Activated CD4-positive, alpha-beta T cell treated with anti-CD3 and anti-CD28 coated beads, Interleukin-10, Interleukin-2, amounts not matched to agents 100 ng/mL and 50 ng/mL, durations not matched to agents 16 hours and 8 hours (primary cell): ENCODE data around the gene ATG7.
"Not testable (repeated sequence)": the region's sequence is repeated elsewhere in the genome, so short reads cannot be mapped to it uniquely, and the experiment has no call there.

ENCODE experiments used
- DNase-seq: peaks from one replicate; pipeline ENCODE4 v3.0.0-alpha.2; 2020

The ATG7 gene

DNA sequence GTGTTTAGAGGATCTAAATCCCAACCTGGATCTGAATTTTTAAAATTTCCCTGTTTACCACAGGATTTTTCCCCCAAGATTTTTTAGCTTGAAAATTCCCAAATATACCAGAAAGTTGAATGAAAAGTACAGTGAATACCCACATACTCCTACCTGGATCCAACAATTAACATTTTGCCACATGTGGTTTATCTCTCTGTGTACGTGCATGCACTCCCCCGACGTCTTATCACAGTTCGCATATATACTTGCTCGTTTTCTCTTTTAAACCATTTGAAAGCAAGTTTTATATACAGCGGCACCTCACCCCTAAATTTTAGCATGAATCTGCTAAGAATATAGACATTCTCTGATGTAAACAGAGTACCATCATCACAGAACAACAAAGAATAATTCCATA is 165.3 kb downstream of the ATG7 start:
- DNase-seq, result no peak

DNA sequence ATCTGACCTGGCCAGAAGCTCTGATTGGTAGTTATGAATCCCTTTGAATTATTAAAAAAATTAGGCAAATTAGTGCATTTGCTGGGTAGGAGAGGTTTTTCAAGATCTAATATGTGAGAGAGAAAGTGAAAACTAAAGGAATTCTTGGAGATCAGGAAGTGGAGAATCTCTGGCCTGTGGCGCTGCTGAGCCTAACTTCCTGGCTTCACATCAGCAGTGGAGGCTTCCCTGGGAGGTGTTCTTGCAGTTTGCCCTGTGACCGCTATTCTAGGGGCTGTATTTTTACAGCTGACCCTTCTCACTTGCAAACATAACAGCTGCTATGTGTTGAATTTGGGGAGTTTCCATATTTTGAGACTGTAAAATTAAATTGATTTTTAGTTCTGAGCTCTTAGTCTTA is 166.4 kb downstream of the ATG7 start:
- DNase-seq, result no peak

DNA sequence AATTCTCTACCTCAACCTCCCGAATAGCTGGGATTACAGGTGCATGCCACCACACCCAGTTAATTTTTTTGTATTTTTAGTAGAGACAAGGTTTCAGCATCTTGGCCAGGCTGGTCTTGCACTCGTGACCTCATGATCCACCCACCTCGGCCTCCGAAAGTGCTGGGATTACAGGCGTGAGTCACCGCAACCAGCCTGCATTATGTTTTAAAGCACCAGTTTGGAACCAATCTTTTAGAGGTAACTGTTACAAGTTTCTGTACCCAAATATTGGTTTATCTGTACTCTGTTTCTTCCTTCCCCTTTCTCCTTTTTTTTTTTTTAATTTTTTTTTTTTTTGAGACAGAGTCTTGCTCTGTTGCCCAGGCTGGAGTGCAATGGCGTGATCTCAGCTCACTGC is 169.1 kb downstream of the ATG7 start:
- DNase-seq, result not testable (repeated sequence)

DNA sequence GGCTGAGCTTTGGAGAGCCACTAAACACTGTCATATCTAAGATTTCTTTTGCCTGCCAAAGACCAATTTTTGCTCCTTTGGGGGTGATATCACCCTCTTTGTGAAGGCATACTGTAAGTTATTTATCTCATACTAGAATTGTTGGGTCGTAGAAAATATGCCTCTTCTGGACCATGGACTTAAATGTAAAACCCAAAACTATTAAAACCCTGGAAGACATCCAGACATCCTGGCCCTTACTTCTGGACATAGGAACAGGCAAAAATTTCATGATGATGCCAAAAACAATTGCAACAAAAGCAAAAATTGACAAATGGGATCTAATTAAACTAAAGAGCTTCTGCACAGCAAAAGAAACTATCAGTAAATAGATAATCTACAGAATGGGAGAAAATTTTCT is 172.2 kb downstream of the ATG7 start:
- DNase-seq, result no peak

DNA sequence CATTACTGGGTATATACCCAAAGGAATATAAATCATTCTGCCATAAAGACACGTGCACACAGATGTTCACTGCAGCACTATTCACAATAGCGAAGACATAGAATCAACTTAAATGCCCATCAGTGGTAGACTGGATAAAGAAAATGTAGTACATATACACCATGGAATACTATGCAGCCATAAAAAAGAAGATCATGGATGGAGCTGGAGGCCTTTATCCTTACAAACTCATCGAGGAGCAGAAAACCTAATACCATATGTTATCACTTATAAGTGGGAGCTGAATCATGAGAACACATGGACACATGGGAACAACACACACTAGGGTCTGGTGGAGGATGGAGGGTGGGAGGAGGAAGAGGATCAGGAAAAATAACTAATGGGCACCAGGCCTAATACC is 173.0 kb downstream of the ATG7 start:
- DNase-seq, result not testable (repeated sequence)

DNA sequence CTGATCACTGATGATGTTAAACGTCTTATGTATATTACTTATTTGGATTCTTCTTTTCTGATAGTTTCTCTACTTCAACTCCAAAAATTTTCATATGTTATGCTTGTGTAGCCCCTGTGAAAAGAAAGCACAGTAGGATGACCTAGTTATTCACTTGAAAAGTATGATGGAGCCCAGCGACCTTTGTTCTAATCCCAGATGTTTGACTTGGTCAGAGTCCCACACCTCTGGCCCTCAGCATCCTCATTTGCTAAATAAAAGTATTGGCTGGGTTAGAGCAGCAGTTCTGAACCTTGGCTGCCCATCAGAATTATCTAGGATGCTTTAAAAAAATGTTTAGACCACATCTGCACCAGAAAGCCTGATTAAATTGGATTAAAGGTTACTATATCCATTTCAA is 173.7 kb downstream of the ATG7 start:
- no peak for DNase-seq

DNA sequence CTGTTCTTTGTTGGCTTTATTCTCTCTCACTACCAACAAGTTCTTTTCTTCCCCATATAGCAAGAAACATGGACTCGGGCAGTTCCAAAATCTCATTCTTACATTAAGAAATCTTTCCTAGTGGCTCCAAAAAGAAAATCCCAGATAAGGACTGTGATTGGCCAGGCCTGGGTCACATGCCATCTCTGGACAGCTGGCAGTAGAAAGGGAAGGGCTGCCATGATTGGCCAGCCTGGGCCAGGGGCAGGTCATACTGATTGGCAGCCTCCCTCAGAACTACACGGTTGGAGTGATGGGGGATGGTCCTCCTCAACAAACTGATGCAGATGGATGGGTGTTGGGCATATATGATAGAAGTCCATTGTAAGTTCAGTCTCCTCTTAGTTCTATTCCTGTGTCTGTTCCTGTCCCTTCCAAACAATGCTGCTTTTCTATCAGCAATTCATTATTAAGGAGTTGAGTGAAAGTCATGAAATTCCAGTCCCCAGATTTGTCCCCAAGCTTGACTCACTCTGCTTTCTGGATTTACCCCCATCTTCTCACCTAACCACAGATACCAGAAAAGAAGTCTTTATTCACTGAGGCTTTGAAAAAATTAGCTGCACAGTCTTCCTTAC is 175.5 kb downstream of the ATG7 start:
- DNase-seq, result no peak

DNA sequence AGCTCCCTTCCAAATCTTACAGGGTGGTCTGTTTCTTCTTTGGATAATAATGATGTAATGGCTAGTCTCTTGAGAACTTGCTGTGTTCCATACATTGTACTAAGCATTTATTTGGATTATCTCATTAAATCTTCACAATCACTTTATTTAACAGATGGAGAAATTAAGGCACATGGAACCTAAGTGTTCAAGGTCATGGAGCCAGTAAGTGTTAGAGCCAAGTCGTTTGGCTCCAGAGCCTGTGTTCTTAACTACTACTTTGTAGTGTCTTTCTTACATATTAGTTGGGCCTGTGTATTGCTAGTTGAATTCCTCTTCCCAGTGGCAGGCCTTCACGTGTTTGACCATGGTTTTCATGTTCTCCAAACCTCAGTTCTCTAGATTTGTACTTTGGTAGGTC is 177.8 kb downstream of the ATG7 start:
- no peak for DNase-seq

DNA sequence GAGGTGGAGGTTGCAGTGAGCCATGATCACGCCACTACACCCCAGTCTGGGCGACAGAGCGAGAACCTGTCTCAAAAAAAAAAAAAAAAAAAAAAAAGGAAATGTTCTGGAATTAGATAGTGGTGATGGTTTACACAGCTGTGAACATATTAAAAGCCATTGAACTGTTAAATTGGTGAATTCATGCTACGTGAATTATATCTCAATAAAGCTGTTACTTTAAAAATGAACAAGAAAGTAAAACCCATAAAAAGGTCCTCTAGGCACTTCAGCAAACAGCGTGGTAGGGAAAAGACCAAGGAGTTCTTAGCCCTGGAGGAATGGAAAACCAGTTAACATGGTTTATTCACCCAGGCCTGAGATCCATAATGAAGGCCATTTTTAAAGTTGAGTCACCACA is 180.1 kb downstream of the ATG7 start:
- DNase-seq, result no peak

DNA sequence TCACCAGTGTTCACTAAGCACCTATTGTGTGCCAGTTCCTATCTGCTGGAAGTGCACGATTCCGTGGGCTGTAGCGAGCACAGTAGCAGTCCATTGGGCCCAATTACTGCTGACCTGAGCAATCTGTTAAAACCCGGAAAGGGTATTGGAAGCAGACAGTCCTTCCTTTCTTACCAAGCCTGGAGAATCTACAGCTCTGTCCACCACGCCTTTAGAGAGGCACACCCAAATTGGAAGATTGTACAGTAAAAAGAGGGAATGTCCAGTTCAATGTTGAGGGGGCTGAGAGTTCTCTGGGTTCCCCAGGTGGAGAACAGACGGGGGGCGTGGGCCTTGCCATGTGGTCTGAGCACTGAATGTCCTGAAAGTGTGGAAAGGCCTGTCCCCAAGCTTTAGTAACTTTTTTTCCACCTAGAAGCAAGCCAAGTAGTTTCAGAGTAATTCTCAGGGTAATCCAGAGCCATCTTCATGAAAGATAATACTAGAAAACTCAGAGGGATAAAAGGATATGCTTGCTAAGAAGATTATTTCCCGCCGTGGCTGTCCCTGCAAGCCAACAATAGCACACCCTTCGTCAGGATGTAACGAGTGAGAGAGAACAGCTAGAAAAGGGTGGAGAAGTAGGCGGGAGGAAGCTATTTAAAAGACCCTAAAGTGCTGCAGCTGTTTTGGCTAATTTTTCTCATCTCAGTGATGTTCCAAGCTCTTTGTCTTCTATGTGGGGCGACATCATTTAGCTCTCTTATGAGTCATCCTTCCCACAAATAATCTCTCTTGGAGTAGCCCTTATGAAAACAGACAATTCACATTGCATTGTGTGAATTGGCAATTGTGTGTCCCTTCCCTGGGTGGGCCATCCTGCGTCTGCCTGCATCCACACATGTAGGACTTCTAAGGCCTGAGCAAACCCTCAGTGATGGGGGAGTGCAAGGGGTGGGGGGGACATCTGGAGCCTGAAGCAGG is 181.0 kb downstream of the ATG7 start:
- no peak for DNase-seq

DNA sequence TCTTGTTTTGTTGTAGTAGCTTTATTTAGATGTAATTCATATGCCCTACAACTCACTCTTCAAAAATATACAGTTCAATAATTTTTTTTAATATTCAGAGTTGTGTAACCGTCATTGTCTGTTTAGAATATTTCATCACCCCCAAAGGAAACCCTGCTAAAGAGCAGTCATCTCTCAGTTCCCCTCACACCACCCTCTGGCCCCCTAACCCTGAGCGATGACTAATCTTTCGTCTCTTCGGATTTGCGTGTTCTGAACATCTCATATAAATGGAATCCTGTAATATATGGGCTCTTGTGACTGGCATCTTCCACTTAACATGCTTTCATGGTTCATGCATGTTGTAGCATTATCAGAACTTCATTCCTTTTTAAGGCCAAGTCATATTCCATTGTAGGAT is 183.8 kb downstream of the ATG7 start:
- no peak for DNase-seq

DNA sequence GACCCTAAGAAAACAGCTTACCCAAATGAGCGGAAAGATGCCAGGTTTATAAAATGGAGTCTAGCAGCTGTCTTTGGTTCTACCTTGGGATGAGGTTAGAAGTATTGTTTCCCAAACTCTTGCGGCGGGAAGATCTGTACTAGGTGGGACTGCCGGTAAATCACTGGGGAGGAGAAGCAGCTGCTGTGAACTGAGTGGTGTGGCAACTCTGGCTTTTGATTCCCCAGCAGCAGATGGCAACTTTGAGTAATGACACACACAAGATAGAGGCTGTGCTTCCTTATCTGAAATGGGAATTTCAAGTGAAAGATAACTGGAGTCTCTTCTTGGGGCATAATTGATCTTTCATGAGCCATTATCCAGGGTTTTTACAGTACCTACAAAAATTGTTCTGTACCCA is 184.9 kb downstream of the ATG7 start:
- no peak for DNase-seq

DNA sequence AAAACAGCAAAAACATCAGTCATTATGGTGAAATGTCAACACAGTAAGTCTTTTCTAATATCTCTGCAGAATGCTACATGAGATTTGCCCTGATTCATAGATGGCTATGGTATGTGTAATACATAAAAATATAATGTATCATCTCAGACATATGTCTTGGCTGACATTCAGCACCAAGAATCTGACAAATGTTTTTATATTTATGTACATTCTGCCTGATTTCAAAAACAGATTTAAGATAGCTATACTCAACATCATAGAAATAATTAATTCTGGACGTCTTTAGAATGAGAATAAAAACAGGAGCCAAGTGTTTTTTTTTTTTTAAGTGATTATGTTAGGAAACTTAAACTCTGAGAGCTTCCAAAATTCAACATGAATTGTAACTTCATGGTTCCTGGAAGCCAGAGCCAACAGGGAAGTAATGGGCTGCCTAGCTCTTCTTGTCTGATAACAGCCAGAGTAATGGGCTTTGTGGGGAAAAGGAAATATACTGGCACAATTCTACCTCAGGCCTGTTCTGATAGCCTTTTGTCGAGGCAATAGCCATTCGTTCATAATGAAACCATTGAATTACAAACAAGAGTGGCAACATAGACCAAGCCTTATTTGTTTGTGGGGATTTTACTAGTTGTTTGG is 187.1 kb downstream of the ATG7 start:
- DNase-seq, result no peak

DNA sequence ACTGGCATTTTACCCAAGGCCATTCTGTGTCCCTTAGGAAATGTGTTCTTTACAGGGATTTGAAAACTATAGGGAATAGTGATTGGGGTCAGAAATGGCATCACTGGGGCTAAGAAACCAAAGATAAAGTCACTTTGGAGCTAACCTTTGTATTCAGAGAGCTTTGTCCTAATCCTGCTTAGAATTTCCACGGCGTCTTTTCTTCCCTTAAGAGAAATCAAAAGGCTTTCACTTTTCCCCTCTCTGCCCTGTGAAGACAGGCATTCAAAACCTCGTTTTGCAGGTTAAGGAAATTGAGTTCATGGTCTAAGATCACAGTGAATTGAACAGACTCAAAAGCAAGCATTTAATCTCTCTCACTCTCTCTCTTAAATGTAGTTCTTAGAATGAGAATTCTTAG is 189.0 kb downstream of the ATG7 start:
- DNase-seq, result no peak

DNA sequence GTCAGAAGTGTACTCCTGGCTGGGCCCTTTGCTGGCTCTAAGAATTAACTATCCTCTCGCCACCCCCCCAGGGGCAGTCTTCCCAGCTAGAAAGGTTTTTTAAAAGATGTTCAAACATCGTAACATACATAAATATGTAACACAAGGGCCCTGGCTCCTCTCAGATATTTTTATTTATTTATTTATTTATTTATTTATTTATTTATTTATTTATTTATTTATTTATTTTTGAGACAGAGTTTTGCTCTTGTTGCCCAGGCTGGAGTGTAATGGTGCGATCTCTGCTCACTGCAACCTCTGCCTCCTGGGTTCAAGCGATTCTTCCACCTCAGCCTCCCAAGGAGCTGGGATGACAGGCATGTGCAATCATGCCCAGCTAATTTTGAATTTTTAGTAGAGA is 190.5 kb downstream of the ATG7 start:
- DNase-seq, result not testable (repeated sequence)

DNA sequence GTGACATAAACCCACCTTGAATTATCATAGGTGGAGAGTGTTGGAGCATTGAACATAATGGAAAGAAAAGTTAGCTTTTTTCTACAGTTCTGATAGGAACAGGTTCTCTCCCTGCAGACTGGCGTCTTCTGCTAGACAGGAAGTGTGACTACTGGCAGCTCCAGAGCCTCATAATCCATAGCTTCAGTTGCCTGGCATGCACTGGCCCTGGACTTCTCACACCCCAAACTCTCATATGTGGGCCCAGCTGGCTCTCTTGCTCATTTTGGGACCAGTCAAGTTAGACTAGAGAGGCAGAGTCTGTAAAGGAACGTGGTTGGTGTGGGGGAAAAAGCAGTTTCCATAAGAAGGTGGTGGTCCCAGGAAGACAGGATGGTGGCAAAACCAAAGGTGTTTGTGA is 191.4 kb downstream of the ATG7 start:
- DNase-seq, result no peak

DNA sequence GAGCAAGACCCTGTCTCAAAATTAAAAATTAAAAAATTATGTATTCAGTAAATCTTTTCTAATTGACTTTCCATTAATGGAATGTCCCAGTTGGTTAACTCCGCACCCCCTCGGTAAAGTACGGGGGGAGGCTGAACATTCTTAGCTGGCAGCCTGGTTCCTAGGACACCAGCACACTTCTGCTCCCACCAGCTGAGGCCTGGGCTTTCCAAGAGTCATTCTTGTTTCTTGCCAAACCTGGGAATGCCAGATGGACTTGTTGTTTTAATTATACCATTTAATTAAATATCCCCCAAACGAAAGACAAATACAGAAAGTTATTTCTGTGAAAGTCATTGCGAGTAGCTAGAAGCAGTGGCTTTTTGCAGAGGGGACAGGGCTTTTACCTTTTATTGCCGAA is 192.2 kb downstream of the ATG7 start:
- no peak for DNase-seq

DNA sequence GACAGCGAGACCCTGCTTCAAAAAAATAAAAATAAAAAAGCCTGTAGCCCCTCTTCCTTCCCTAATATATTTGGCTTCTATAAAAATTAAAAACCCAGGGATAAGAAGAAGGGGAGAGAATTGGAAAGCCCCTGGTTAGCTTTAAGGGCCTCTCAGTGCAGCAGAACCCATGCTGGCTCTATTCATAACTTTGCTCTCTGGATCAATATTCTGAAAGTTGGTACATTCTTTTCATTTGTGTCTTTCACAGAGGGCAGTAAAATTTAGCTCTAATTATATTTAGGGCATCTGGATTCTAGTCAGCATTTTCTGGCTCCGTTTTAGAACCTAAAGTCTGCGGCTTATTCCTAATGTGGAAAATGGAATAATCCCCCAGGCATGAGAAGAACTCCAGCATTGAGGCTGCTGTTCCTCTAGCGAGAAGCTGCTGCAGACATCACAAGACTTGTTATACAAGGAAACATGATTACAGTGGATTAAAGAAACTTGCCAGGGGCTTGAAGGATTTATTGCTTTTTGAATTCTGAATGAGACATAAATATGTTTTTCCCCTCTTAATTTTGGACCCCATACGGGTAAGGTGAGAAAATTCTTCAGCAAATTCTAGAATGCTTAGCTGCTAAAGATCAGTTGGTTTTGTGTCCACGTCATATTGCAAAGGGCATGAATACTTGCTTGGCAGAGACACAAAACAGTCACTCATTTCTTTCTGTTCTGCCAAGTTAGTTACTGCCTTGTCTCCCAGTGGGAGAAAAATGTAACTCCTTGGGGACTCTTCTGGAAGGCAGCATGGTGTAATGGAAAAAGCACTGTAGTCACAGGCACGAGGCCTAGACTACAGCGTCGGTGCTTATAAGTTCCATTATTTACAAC is 193.8 kb downstream of the ATG7 start:
- DNase-seq, result no peak

DNA sequence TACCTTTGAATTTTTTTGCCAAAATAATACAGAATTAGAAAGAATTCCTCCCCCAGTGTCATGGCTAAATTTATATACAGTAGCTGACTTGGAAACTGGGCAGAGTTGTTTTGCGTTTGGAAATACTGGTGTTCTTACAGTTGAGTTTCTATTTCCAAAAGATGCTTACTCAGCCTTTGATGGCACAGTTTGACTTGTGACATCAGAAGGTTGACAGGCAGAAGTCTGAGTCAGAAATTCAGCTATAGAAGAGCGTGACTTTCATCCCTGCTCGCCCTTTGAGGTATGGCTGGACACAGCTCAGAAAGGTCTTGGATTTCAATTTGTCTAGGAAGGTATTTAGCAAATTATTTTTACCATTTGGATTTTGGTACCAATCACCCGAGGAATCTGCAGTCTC is 195.7 kb downstream of the ATG7 start:
- no peak for DNase-seq

DNA sequence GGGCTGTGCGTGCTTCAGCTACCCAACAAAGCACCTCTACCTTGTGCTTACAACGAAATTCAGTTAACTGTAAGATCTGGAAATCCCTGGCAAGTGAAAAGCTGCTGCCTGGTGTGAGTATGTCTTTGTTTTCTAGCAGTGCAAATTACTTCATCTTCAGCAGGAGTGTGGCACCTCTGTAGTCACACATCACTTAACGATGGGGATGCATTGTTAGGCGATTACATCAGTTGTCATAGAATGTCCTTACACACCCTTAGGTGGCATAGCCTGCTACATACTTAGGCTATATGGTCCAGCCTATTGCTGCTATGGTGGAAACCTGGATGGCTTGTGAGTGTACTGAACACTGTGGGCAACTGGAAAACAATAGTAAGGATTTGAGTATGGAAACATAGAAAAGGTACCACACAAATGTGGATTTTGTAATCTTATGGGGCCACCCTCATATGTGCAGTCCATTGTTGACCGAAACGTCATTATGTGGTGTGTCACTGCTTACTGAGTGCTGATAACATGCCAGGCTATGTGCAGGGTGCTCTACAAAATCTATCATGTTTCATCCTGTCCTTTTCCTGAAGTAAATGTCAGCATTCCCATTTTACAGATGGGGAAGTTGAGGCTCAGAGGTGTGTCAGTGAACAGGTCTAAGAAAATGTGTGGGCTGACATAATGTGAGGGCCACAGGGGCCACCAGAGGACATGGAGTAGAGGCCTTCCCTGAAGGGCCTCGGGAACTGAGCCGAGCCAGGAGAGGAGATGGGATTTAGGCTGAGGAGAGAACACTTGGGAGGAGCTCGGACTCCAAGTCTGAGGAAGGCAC is 198.0 kb downstream of the ATG7 start:
- DNase-seq, result no peak

DNA sequence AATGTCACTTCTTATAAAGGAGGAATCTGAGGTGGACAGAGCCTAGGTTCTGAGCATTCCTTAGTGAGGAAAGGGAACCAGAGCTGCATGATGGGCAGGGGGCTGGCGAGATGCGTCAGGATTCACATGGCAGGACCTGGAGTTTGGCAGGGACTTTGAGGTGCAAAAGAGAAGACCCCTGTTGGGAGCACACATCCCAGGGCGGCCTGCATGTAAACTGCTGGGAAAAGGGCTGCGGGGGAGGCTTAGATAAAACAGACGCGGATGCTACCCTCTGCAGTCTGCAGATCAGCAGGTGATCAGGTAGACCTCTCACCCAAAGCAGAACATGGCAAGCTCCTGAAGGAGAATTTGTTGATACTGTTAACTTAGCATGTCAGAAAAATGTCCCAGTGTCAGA is 203.1 kb downstream of the ATG7 start:
- no peak for DNase-seq

DNA sequence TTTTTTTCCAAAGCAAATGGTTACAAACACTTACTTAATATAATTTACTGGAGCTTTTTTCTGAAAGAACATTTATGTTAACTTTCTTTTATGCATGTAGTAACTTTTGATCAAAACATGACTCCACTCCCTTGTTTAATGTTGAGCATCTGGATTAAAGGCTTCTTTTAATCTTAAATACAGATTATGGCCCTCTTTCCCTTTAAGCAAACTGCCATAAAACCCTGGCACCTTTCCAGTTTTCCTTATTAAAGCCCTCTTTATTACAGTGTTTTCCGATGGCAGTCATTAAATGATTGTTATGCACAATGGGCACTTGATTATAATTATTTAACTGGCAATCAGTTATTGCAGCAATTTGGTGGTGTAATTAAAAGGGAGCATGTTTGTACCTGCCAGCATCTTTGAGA is 204.5 kb downstream of the ATG7 start:
- DNase-seq, result no peak
